ENCODE measurements around the gene CYP27A1. TPM values are rescaled to one million over a fixed set of nuclear protein-coding genes. Genes with fewer than 3 reads are reported as not detected.

The CYP27A1 gene
- total RNA-seq, 6 experiments from 2014 or later = 209 to 463 (median 238) TPM

DNA sequence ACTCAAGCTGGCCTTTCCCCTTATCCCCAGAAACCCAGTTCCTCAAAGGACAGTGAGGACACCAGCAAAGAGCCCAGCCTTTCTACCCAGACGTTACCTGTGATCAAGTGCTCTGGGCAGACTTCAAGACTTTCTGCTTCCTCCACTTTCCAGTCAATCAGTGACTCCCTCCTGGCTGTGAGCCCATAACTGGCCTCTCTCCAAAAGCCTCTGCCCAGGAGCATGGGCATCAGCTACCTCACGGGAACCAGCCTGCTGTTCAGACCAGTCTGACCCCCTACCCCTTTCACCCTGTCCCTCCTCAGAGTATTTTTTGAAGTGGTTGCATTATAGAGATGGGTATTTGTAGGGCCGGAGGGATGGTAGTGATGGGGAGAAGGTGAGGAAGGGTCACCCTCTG, 27.7 kb upstream of the CYP27A1 start:
- Histone ChIP-seq H3K4me3 (no peak overlapping the region), H3K27me3 (no peaks in the 10 kb centered on the region), H3K27ac (peak overlapping the region in 2 of 3 donors; percentile 88 to 92), H3K4me1 (peaks cover 0 to 64% (median 19%) of the 10 kb centered on the region in 4 donors), H3K36me3 (peaks cover 0 to 18% (median 1%) of the 10 kb centered on the region in 4 donors), H3K9me3 (no peaks in the 10 kb centered on the region)
- DNase-seq = peak; percentile 73 to 88 (median 81)
- ATAC-seq = peak; percentile 44 to 48 (median 44)
- TF ChIP-seq POLR2A (IDR thresholded peaks at IDR 0.05) = no peak
- TF ChIP-seq, protein P1, sequence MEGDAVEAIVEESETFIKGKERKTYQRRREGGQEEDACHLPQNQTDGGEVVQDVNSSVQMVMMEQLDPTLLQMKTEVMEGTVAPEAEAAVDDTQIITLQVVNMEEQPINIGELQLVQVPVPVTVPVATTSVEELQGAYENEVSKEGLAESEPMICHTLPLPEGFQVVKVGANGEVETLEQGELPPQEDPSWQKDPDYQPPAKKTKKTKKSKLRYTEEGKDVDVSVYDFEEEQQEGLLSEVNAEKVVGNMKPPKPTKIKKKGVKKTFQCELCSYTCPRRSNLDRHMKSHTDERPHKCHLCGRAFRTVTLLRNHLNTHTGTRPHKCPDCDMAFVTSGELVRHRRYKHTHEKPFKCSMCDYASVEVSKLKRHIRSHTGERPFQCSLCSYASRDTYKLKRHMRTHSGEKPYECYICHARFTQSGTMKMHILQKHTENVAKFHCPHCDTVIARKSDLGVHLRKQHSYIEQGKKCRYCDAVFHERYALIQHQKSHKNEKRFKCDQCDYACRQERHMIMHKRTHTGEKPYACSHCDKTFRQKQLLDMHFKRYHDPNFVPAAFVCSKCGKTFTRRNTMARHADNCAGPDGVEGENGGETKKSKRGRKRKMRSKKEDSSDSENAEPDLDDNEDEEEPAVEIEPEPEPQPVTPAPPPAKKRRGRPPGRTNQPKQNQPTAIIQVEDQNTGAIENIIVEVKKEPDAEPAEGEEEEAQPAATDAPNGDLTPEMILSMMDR (IDR thresholded peaks at IDR 0.05) = no peak
- 31% methylated on average over 2 of the region's 3 CpGs for WGBS (ENCODE audit: insufficient coverage, low coverage, low lambda C conversion rate, missing lambda C conversion rate)
- intact Hi-C loops (cut with DNase I) = no loop called here

DNA sequence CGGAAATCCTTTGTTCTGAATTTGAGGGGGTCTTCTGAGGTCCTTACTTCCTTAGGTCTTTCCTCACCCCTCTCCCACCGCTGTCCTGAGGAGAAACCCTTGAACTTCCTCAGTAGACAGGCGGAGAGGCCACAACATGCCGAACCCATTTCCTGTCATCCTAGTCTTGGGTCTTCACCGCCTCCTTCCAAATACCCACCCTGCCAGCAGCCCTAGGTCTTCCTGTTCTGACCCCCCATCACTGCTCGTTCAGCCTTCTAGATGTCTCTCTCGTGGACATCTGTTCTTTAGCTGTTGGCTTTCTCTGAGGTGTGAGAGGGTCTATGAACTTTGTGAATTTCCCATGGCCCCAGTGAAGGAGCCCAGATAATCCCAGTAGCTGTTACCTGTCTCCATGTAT, 27.2 kb upstream of the CYP27A1 start:
- no peak overlapping the region for H3K4me3 ChIP-seq
- intact Hi-C loops (cut with DNase I) = no loop called here
- peaks cover 0 to 65% (median 19%) of the 10 kb centered on the region in 4 donors for H3K4me1 ChIP-seq
- H3K36me3 ChIP-seq = peaks cover 0 to 14% (median 1%) of the 10 kb centered on the region in 4 donors
- no peaks in the 10 kb centered on the region for H3K9me3 ChIP-seq
- TF ChIP-seq, protein P1 (IDR thresholded peaks at IDR 0.05) = no peak
- no peak for TF ChIP-seq POLR2A (IDR thresholded peaks at IDR 0.05)
- ATAC-seq (no peak), DNase-seq (no peak)
- whole genome bisulfite sequencing (ENCODE audit: insufficient coverage, low coverage, low lambda C conversion rate, missing lambda C conversion rate) = 65% methylated on average over 4 of the region's 7 CpGs
- H3K27me3 ChIP-seq = no peaks in the 10 kb centered on the region
- peak overlapping the region; percentile 23 to 92 (median 88) for H3K27ac ChIP-seq

DNA sequence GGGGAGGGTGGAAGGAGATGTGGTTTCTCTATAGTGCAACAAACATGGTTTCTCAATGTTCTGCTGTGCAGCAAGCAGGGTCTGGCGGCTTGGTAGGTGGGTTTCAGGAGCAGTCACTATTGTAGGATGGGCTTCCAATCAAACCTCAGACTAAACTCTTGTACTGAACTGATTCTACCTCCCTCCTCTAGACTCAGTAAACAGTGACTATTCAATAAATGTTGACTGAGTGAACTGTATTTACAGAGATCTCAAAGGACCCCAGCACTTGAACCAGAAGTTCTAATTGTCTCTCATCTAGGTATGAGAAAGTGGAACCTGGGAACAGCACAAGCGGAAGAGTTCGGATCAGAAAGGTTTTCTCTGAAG, 26.8 kb upstream of the CYP27A1 start:
- H3K36me3 ChIP-seq = peaks cover 0 to 11% (median 1%) of the 10 kb centered on the region in 4 donors
- H3K27ac ChIP-seq = peak overlapping the region; percentile 23 to 92 (median 88)
- no peaks in the 10 kb centered on the region for H3K27me3 ChIP-seq
- intact Hi-C loops (cut with DNase I) = no loop called here
- H3K9me3 ChIP-seq = no peaks in the 10 kb centered on the region
- H3K4me3 ChIP-seq = peak overlapping the region in 2 of 3 donors; percentile 24 to 27
- ATAC-seq (peak; percentile 47 to 61 (median 59)), DNase-seq (no peak)
- 37% methylated on average over 3 of the region's 3 CpGs for WGBS (ENCODE audit: insufficient coverage, low coverage, low lambda C conversion rate, missing lambda C conversion rate)
- TF ChIP-seq, protein P1 (IDR thresholded peaks at IDR 0.05) = no peak
- no peak for TF ChIP-seq POLR2A (IDR thresholded peaks at IDR 0.05)
- H3K4me1 ChIP-seq = peaks cover 0 to 65% (median 19%) of the 10 kb centered on the region in 4 donors

DNA sequence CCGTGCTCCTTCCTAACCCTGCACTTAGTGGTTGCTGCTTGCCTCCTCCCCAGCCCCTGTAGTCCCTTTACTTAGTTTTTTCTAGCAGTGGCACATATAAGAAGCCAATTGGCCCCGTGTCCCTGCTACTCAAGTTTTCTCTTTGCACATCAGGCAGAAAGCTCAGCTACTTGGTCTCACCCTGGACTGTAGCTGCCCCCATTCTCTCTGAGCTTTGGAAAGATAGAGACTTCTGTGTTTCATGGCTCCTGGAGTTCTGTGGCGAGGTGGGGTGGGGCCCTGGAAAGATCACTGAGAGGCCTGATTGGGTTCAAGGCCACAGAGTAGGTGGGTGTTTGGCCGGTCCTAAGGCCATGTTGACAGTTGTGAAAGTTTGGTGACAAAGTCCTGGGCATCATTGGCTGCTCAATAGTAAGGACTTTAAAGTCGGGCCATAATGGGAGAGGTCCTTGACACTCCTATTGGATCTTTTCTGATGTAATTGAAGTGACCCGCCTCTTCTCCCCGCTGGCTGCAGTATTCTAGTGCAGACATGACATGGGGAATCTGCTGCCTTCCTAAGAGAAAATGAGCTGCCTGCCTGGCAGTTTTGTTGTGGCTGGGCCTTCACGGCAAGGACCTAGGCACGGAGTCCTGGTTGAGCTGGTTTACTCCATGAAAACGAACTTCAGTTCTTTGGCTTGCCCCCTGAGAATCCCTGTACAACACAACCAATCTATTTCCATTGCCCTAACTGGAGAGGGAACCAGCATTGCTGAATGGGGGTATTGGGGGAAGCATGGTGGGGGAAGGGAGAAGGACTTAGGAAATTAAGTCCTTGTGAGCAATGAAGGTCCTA, 26.2 kb upstream of the CYP27A1 start:
- intact Hi-C loops (cut with DNase I) = no loop called here
- Histone ChIP-seq H3K4me3 (peak overlapping the region in 2 of 3 donors; percentile 24 to 27), H3K27ac (peak overlapping the region; percentile 51 to 92 (median 88)), H3K27me3 (no peaks in the 10 kb centered on the region), H3K4me1 (peaks cover 0 to 63% (median 19%) of the 10 kb centered on the region in 4 donors), H3K9me3 (no peaks in the 10 kb centered on the region), H3K36me3 (peaks cover 0 to 11% (median 1%) of the 10 kb centered on the region in 4 donors)
- DNase-seq (peak; percentile 63 to 91 (median 82)), ATAC-seq (peak; percentile 79 to 91 (median 85))
- TF ChIP-seq, protein P1 (IDR thresholded peaks at IDR 0.05) = no peak
- peak; percentile 62 for TF ChIP-seq POLR2A (IDR thresholded peaks at IDR 0.05)
- 27% methylated on average over 10 of the region's 10 CpGs for WGBS (ENCODE audit: insufficient coverage, low coverage, low lambda C conversion rate, missing lambda C conversion rate)
